Lung (tissue), 12 donors: ENCODE data around the gene PIGB. TPM values are rescaled to one million over a fixed set of nuclear protein-coding genes. Genes with fewer than 3 reads are reported as not detected.

Experiments used
- ATAC-seq: fragments of 200-7000 bp; cut with Tn5 transposase; one replicate; pipeline ENCODE4 v1.9.1; 2020; ENCODE audit warnings: moderate number of reproducible peaks; ENCODE audit not compliant: insufficient read depth, low FRiP score
- DNase-seq, 3 donors: peaks; one replicate each; pipeline ENCODE4 v3.0.0-alpha.2; 2013 to 2017
- H3K27ac ChIP-seq, 2 donors: one replicate each; pipeline ENCODE4 v1.5.1; 2013; ENCODE audit warnings: mild to moderate bottlenecking in 2 of 2, moderate library complexity in 2 of 2, control low read depth in 1 of 2, inconsistent platforms in 1 of 2, low read depth in 1 of 2, low read length in 1 of 2
- H3K27me3 ChIP-seq, 3 donors: one replicate each; pipeline ENCODE4 v1.5.1; 2013; ENCODE audit warnings: low read length in 2 of 3; ENCODE audit not compliant: control insufficient read depth in 3 of 3, insufficient read depth in 3 of 3
- H3K36me3 ChIP-seq, 4 donors: one replicate each; pipeline ENCODE4 v1.5.1; 2013; ENCODE audit warnings: low read length in 4 of 4, mild to moderate bottlenecking in 1 of 4, moderate library complexity in 1 of 4; ENCODE audit not compliant: control insufficient read depth in 4 of 4, insufficient read depth in 4 of 4
- H3K4me1 ChIP-seq, 5 donors: one replicate each; pipeline ENCODE4 v1.5.1; 2013; ENCODE audit warnings: low read length in 5 of 5, mild to moderate bottlenecking in 2 of 5, moderate library complexity in 1 of 5; ENCODE audit not compliant: control insufficient read depth in 5 of 5, insufficient read depth in 5 of 5
- H3K4me3 ChIP-seq: one replicate; pipeline ENCODE4 v1.5.1; 2013; ENCODE audit warnings: mild to moderate bottlenecking, control low read depth, moderate library complexity
- H3K9ac ChIP-seq, 2 donors: one replicate each; pipeline ENCODE4 v1.5.1; 2013; ENCODE audit warnings: low read length in 2 of 2, control low read depth in 1 of 2; ENCODE audit not compliant: insufficient read depth in 1 of 2
- H3K9me3 ChIP-seq, 4 donors: one replicate each; pipeline ENCODE4 v1.5.1; 2013; ENCODE audit warnings: low read length in 3 of 4, mild to moderate bottlenecking in 1 of 4, moderate library complexity in 1 of 4; ENCODE audit not compliant: control insufficient read depth in 4 of 4, insufficient read depth in 3 of 4
- CTCF ChIP-seq: IDR thresholded peaks from 2 replicates; pipeline ENCODE4 v1.5.1; 2012; ENCODE audit warnings: mild to moderate bottlenecking; ENCODE audit errors: control extremely low read depth, extremely low read depth
- WGBS, 2 donors: extraction: QIAGEN DNeasy Blood & Tissue Kit; methylation state at CpG; one replicate each; pipeline ENCODE4 v1.1.7; 2013; 5-methylcytosine and 5-hydroxymethylcytosine counted together
- polyA plus RNA-seq, 2 donors: library from polyadenylated mRNA; stranded (reverse); fragments of 200-250 nt; gene quantifications; one replicate each; pipeline ENCODE4 v1.2.1, GENCODE V29; 2013
- total RNA-seq, 2 donors: library from RNA; depleted of rRNA in 1 of 2; stranded (reverse); fragments of >200 nt in 1 of 2; gene quantifications; one replicate each; pipeline ENCODE4 v1.2.1, GENCODE V29; 2014 to 2021
- donor health status: control.
- donor health status: control.
- donor health status: Bipolar disorder and iron deficiency.
- donor health status: healthy.
- donor health status: DM: yes; HTN: yes; CAD: no.

The PIGB gene
- total and polyA plus RNA-seq, 4 donors: 9.8 to 17.0 (median 12.9) TPM

DNA sequence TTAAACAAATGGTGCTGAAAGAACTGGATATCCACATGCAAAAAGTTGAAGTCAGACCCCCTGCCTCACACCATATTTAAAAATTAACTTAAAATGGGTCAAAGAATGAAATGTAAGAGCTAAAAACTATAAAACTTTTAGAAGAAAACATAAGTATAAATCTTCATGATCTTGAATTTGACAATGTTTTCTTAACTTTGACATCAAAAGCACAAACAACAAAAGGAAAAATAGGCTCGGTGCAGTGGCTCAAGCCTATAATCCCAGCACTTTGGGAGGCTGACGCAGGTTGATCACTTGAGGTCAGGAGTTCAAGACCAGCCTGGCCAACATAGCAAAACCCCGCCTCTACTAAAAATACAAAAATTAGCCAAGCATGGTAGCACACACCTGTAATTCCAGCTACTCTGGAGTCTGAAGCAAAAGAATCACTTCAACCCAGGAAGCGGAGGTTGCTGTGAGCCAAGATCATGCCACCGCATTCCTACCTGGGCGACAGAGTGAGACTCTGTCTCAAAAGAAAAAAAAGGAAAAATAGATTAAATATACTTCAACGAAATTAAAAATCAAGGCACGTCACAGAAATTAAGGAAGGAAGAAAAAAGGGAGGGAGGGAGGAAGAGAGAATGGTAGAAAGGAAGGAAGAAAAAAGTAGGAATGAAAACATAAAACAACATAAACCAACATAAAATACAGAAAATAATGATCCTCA lies 30.9 kb upstream of the PIGB start:
- Histone ChIP-seq H3K9me3 (no peaks in the 10 kb centered on the region), H3K9ac (peak overlapping the region in 1 of 2 donors; percentile 69), H3K27me3 (no peaks in the 10 kb centered on the region), H3K27ac (no peak overlapping the region), H3K36me3 (no peaks in the 10 kb centered on the region), H3K4me3 (no peak overlapping the region), H3K4me1 (peaks cover 0 to 25% (median 8%) of the 10 kb centered on the region in 5 donors)
- TF ChIP-seq CTCF: no peak
- no peak for ATAC-seq
- peak in 1 of 3 donors; percentile 29 for DNase-seq
- WGBS, 2 donors: 57 to 59% methylated on average over 8 of the region's 8 CpGs

DNA sequence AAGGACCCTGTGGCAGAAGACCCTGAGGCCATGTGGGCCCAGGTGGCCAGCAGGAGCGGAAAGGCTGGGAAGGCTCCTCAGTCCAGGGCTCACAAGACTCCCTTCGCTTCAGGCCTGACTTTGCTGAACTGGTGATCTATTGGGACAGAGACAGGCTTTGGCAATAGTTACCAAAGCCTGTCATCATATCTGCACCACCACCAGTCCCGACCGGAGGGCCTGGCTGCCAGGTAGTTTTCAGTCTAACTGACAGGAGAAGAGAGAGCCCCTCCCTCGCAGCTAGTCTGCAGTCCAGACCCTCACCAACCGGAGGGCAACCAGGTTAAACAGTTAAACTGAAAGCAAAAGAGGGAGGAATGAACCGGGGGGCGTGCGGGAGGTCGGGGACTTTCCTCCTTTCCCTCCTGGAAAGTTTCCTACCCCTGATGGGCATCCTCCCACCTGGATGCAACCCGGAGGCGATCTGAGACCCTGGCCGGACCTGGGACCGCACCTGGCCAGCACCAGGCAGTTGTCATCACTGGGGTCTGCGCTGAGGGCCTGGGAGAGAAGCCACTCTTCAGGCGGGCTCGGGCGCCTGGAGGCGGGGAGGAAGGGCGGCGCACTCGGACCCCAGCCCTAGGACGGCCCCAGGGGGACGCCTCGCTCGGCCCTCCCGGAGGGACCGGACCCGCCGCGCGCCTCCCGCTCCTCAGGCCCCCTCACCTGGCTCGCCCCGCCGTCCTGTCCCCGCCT lies 29.8 kb upstream of the PIGB start:
- H3K27ac ChIP-seq: peak overlapping the region; percentile 38 to 97
- DNase-seq: peak; percentile 48 to 68 (median 62)
- peak; percentile 37 for ATAC-seq
- WGBS, 2 donors: 2% methylated on average over 32 to 37 of the region's 37 CpGs
- H3K4me3 ChIP-seq: peak overlapping the region; percentile 90
- H3K27me3 ChIP-seq: no peaks in the 10 kb centered on the region
- peak overlapping the region; percentile 69 to 89 for H3K9ac ChIP-seq
- peaks cover 0 to 20% (median 6%) of the 10 kb centered on the region in 5 donors for H3K4me1 ChIP-seq
- H3K36me3 ChIP-seq: no peaks in the 10 kb centered on the region
- H3K9me3 ChIP-seq: no peaks in the 10 kb centered on the region
- TF ChIP-seq CTCF: no peak

DNA sequence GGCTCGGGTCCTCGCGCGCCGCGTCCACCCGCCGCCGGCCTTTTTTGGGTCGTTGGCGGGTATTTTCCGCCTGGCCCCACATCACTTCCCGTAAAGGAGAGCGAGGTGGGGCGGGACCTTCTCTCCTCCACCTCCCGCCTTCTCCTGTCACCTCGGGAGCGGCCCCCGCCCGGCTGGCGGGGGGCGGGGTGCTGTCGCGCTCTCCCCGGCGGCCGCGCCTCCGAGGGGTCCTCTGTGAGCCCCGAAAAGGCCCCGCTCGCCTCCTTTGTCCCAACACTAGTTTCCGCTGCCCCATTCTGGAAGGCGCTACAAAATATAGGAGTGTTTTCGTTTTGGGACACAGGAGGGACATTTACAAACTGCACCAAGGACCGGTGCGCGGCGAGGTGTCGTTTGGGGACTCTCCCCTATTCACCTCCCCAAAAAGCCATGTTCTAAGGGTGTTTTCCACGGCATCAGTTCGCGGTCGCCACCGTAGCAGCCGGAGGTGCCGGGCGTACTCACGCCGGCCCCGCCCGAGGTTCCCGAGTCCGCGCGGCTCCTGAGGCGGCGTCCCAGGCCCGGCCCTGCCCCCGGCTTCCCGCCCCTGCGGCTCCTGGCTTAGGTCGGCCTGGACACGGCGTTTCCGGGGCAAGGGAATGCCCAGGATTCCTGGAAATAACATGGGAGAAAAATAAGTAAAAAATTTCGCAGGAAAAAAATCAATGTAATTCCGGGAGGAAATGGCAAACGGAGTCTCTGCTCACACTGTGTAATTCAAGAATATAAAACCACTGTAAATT lies 29.1 kb upstream of the PIGB start, which contains the start of gene RAB27A:
Gene RAB27A (minus strand): TSS at position 68 of the 782 bp plus-strand sequence. CDS start 54,879 bp downstream, outside the sequence.
- Histone ChIP-seq H3K27me3 (no peaks in the 10 kb centered on the region), H3K4me1 (peaks cover 0 to 12% (median 3%) of the 10 kb centered on the region in 5 donors), H3K27ac (peak within 1 kb of the TSS; percentile 38 to 97), H3K4me3 (peak within 1 kb of the TSS; percentile 90), H3K36me3 (no peaks in the 10 kb centered on the region), H3K9ac (peak within 1 kb of the TSS; percentile 89 to 95), H3K9me3 (no peaks in the 10 kb centered on the region)
- DNase-seq (peak; percentile 66 to 90 (median 78)), ATAC-seq (peak; percentile 91)
- WGBS, 2 donors: 0% methylated on average over 60 to 69 of the region's 69 CpGs
- no peak for TF ChIP-seq CTCF
